HCT116 (cell line): ENCODE measurements around the gene RASSF7. TPM values are rescaled to one million over a fixed set of nuclear protein-coding genes. Genes with fewer than 3 reads are reported as not detected.

Experiments used
- ATAC-seq: fragments of 200-7000 bp; cut with Tn5 transposase; 2 replicates; pipeline ENCODE4 v1.9.1; 2020; ENCODE audit warnings: mild to moderate bottlenecking, moderate library complexity
- BruUV-seq: library from RNA; stranded (reverse); fragments of 400-500 nt; replicated peaks from 2 replicates; lab custom pipeline; 2021; lab: Mats Ljungman, UMichigan
- CTCF ChIA-PET: fragments of 300-600 bp; sonication (Branson Sonifier 250); formaldehyde crosslinking; loops from one replicate; lab custom pipeline; 2021; ENCODE audit warnings: antibody characterized with exemption; lab: Charles Lee
- POLR2A ChIA-PET: fragments of 300-600, 350-600 bp; sonication (Branson Sonifier 250); formaldehyde crosslinking; loops from one replicate; lab custom pipeline; 2021; ENCODE audit warnings: antibody characterized with exemption; lab: Charles Lee
- RAD21 ChIA-PET, 2 experiments: fragments of 300-600 bp; sonication (Branson Sonifier 250); formaldehyde crosslinking; loops; one replicate each; lab custom pipeline; 2023; ENCODE audit warnings: low total read pairs in 2 of 2; ENCODE audit not compliant: uncharacterized antibody in 2 of 2, unreplicated experiment in 2 of 2, low non-redundant PET in 1 of 2; lab: Charles Lee
- DNase-seq: peaks from one replicate; pipeline ENCODE4 v3.0.0-alpha.2; 2010; ENCODE audit warnings: low read depth, low spot score
- H2AFZ ChIP-seq: fragments of 200-600 bp; shearing (Covaris generic), sonication (generic); 2 replicates; pipeline ENCODE4 v1.6.1; 2017; ENCODE audit warnings: low read depth, mixed run types, mixed read lengths, antibody characterized with exemption, low read length; ENCODE audit not compliant: poor library complexity, severe bottlenecking
- H3K27ac ChIP-seq: 2 replicates; pipeline ENCODE4 v1.5.1; 2012; ENCODE audit warnings: low read depth, low read length
- H3K27me3 ChIP-seq: fragments of 200-600 bp; sonication (generic); 2 replicates; pipeline ENCODE4 v1.6.1; 2016; ENCODE audit warnings: mixed run types, low read length, mixed read lengths; ENCODE audit not compliant: insufficient read depth
- H3K36me3 ChIP-seq, 2 experiments: fragments of 200-500 bp in 1 of 2; fragments of 200-600 bp in 1 of 2; sonication (Bioruptor generic) in 1 of 2; sonication (generic) in 1 of 2; 2 replicates each; pipeline versions ENCODE4 v1.5.1 to v1.6.1; 2014 to 2016; ENCODE audit warnings: low read length in 2 of 2, inconsistent platforms in 1 of 2, mixed read lengths in 1 of 2, mixed run types in 1 of 2; ENCODE audit not compliant: insufficient read depth in 2 of 2, control insufficient read depth in 1 of 2
- H3K4me1 ChIP-seq, 2 experiments: fragments of 200-600 bp in 1 of 2; sonication (generic) in 1 of 2; 2 replicates each; pipeline versions ENCODE4 v1.5.1 to v1.6.1; 2012 to 2017; ENCODE audit warnings: low read length in 2 of 2, inconsistent platforms in 1 of 2, mild to moderate bottlenecking in 1 of 2, mixed read lengths in 1 of 2, mixed run types in 1 of 2, moderate library complexity in 1 of 2; ENCODE audit not compliant: insufficient read depth in 2 of 2, control insufficient read depth in 1 of 2
- H3K4me2 ChIP-seq: fragments of 200-600 bp; sonication (generic); 2 replicates; pipeline ENCODE4 v1.6.1; 2017; ENCODE audit warnings: mixed run types, low read length, mixed read lengths
- H3K4me3 ChIP-seq, 2 experiments: fragments of 200-600 bp in 1 of 2; sonication (generic) in 1 of 2; replicated peaks in 1 of 2; 2 replicates each; pipeline ENCODE4 v1.5.1; 2011 to 2016; ENCODE audit warnings: low read length in 2 of 2, control low read depth in 1 of 2, low read depth in 1 of 2, mild to moderate bottlenecking in 1 of 2, mixed read lengths in 1 of 2, mixed run types in 1 of 2
- H3K79me2 ChIP-seq: fragments of 200-600 bp; sonication (generic); 2 replicates; pipeline ENCODE4 v1.6.1; 2017; ENCODE audit warnings: mild to moderate bottlenecking, mixed run types, low read length, moderate library complexity, mixed read lengths; ENCODE audit not compliant: insufficient read depth
- H3K9ac ChIP-seq: fragments of 200-600 bp; sonication (generic); 2 replicates; pipeline ENCODE4 v1.6.1; 2016; ENCODE audit warnings: low read length, mixed read lengths
- H3K9me2 ChIP-seq: fragments of 200-600 bp; sonication (generic), shearing (Covaris generic); 2 replicates; pipeline ENCODE4 v1.6.1; 2017; ENCODE audit warnings: mixed run types, mild to moderate bottlenecking, moderate library complexity; ENCODE audit not compliant: insufficient read depth
- H3K9me3 ChIP-seq, 2 experiments: fragments of 200-500 bp in 1 of 2; fragments of 200-600 bp in 1 of 2; sonication (Bioruptor generic) in 1 of 2; sonication (generic) in 1 of 2; 2 replicates each; pipeline ENCODE4 v1.6.1; 2014 to 2017; ENCODE audit warnings: low read length in 2 of 2, mixed read lengths in 2 of 2, inconsistent platforms in 1 of 2, low read depth in 1 of 2, mild to moderate bottlenecking in 1 of 2, mixed run types in 1 of 2, moderate library complexity in 1 of 2; ENCODE audit not compliant: control insufficient read depth in 1 of 2, insufficient read depth in 1 of 2
- H4K20me1 ChIP-seq: fragments of 200-600 bp; sonication (generic), shearing (Covaris generic); 2 replicates; pipeline ENCODE4 v1.6.1; 2017; ENCODE audit warnings: mixed run types, mild to moderate bottlenecking, moderate library complexity; ENCODE audit not compliant: insufficient read depth
- CEBPB ChIP-seq: IDR thresholded peaks from 2 replicates; pipeline ENCODE4 v1.6.1; 2012; ENCODE audit warnings: low read depth
- CTCF ChIP-seq, 3 experiments: fragments of 200-600 bp in 1 of 3; sonication (generic) in 1 of 3; IDR thresholded peaks in 2 of 3; conservative IDR thresholded peaks in 1 of 3; 2 replicates each; pipeline ENCODE4 v1.5.1; 2012 to 2017; ENCODE audit warnings: low read depth in 2 of 3, low read length in 2 of 3, antibody characterized with exemption in 1 of 3, borderline replicate concordance in 1 of 3, control low read depth in 1 of 3, mild to moderate bottlenecking in 1 of 3, mixed read lengths in 1 of 3, mixed run types in 1 of 3, moderate library complexity in 1 of 3; ENCODE audit not compliant: insufficient read depth in 1 of 3
- POLR2AphosphoS5 ChIP-seq: IDR thresholded peaks from 2 replicates; pipeline ENCODE4 v1.6.1; 2011; ENCODE audit warnings: mild to moderate bottlenecking, low read depth, low read length, moderate library complexity
- RAD21 ChIP-seq: IDR thresholded peaks from 2 replicates; pipeline ENCODE4 v1.6.1; 2012; ENCODE audit warnings: low read depth, mild to moderate bottlenecking
- REST ChIP-seq: IDR thresholded peaks from 2 replicates; pipeline ENCODE4 v1.6.1; 2012; ENCODE audit warnings: low read depth
- SRF ChIP-seq: IDR thresholded peaks from 2 replicates; pipeline ENCODE4 v1.6.1; 2012; ENCODE audit warnings: low read depth
- YY1 ChIP-seq: IDR thresholded peaks from 2 replicates; pipeline ENCODE4 v1.6.1; 2011; ENCODE audit warnings: low read length, low read depth, moderate library complexity, mild to moderate bottlenecking; ENCODE audit not compliant: insufficient replicate concordance; ENCODE audit errors: extremely low read depth
- intact Hi-C: fragments of 100-400 bp; cut with micrococcal nuclease; formaldehyde crosslinking; loops from 2 replicates; pipeline ENCODE4 v1.10.0; 2022
- total RNA-seq: library from RNA; stranded (reverse); gene quantifications from one replicate; pipeline ENCODE4 v1.2.1, GENCODE V29; 2021; ENCODE audit not compliant: unreplicated experiment
- TF ChIP-seq, protein P1 (sequence below): IDR thresholded peaks from 2 replicates; pipeline ENCODE4 v1.6.1; 2011; ENCODE audit warnings: mild to moderate bottlenecking, low read length, moderate library complexity; ENCODE audit not compliant: insufficient replicate concordance; ENCODE audit errors: extremely low read depth
- TF ChIP-seq, protein P2 (sequence below): IDR thresholded peaks from 2 replicates; pipeline ENCODE4 v1.6.1; 2012

Gene RASSF7
- total RNA-seq, 1 experiment from 2014 or later = 35.9 TPM

- TF ChIP-seq, protein P1, sequence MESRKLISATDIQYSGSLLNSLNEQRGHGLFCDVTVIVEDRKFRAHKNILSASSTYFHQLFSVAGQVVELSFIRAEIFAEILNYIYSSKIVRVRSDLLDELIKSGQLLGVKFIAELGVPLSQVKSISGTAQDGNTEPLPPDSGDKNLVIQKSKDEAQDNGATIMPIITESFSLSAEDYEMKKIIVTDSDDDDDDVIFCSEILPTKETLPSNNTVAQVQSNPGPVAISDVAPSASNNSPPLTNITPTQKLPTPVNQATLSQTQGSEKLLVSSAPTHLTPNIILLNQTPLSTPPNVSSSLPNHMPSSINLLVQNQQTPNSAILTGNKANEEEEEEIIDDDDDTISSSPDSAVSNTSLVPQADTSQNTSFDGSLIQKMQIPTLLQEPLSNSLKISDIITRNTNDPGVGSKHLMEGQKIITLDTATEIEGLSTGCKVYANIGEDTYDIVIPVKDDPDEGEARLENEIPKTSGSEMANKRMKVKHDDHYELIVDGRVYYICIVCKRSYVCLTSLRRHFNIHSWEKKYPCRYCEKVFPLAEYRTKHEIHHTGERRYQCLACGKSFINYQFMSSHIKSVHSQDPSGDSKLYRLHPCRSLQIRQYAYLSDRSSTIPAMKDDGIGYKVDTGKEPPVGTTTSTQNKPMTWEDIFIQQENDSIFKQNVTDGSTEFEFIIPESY = no peak
Measured at GRCh38 chr11:563066-563811, 2.5 kb downstream of the RASSF7 start (continued).

GRCh38 chr11:563812-564578 is 3.2 kb downstream of the RASSF7 start:
- CTCF ChIA-PET = interaction anchor here (0.9 kb wide), 1 partner anchor 17 kb away, joined by 4 read pairs; no protein-coding TSS in a partner anchor
- Histone ChIP-seq H3K27me3 (no peaks in the 10 kb centered on the region), H3K4me1 (peaks cover 20 to 62% of the 10 kb centered on the region in 2 experiments), H3K4me2 (peak overlapping the region; percentile 25; the same call in 1 of the 2 replicates), H3K36me3 (0 out of 4 replicates have a peak, but pooled peaks cover 0 to 3% of the 10 kb centered on the region in 2 experiments)
- ATAC-seq = no peak
- TF ChIP-seq POLR2AphosphoS5 (no peak), RAD21 (no peak), YY1 (no peak), CEBPB (no peak), REST (no peak), CTCF (IDR thresholded peaks at IDR 0.05 in 2 of 3, conservative IDR thresholded peaks at IDR 0.05 in 1 of 3; ENCODE audit: borderline replicate concordance in 1 of 3, insufficient read depth in 1 of 3, low read depth in 2 of 3, low read length in 2 of 3) (no peak), SRF (no peak)
- TF ChIP-seq, protein P2, sequence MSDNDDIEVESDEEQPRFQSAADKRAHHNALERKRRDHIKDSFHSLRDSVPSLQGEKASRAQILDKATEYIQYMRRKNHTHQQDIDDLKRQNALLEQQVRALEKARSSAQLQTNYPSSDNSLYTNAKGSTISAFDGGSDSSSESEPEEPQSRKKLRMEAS = no peak
- TF ChIP-seq, protein P1 = no peak
- TF ChIP-seq, all 23 proteins: peak for 0
- ChIA-PET RAD21 (no interaction called here), POLR2A (interaction anchor here (2.1 kb wide), 1 partner anchor 12 kb away, joined by 8 read pairs; the partner anchor contains the start of gene PHRF1)
- H3K9me2 ChIP-seq = no peaks in the 10 kb centered on the region
- H3K27ac ChIP-seq = no peak overlapping the region; the same call in 1 of the 2 replicates
- BruUV-seq = no TSS peak
- H4K20me1 ChIP-seq = no peaks in the 10 kb centered on the region
- H3K79me2 ChIP-seq = peaks cover 15% of the 10 kb centered on the region
- DNase-seq = no peak
- H2AFZ ChIP-seq = no peak overlapping the region
- intact Hi-C loops = no loop called here
- H3K4me3 ChIP-seq = no peak overlapping the region
- H3K9ac ChIP-seq = no peak overlapping the region
- no peaks in the 10 kb centered on the region for H3K9me3 ChIP-seq
